GM19468 (cell line): ENCODE results near the gene CEP19.

ENCODE experiments used
- ATAC-seq: cut with Tn5 transposase; IDR thresholded peaks from one replicate; pipeline ENCODE4 v1.9.1; 2021; ENCODE audit warnings: mild to moderate bottlenecking, moderate library complexity, moderate number of reproducible peaks; ENCODE audit not compliant: unreplicated experiment; ENCODE audit errors: extremely low read depth

The CEP19 gene

DNA sequence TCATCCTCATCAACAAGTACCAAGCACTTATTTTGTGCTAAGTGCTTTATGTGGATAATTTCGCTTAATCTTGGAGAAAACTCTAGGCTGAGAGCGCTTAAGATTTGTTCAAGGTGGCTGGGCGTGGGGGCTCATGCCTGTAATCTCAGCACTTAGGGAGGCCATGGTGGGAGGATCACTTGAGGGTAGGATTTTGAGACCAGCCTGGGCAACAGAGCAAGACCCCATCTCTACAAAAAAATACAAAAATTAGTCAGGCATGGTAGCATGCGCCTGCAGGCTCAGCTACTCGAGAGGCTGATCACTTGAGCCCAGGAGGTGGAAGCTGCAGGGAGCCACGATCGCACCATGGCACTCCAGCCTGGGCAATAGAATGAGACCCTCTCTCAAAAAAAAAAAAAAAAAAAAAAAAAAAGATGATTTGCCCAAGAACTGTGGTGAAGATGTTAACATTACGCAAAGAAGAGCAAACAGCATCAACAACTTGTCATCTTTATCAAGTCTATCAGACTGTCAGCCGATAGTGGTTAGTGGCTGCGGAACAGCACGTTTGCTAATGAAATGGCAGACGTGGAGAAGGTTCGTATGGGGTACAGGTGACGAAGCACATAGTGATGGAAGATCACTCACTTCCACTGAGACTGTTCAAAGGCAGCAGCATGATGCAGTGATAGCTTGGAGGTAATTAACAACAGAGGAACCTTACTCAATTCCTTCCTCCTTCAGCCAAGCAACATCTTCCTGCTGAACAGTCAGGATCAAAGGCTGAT is 44.8 kb downstream of the CEP19 start:
- no peak for ATAC-seq

DNA sequence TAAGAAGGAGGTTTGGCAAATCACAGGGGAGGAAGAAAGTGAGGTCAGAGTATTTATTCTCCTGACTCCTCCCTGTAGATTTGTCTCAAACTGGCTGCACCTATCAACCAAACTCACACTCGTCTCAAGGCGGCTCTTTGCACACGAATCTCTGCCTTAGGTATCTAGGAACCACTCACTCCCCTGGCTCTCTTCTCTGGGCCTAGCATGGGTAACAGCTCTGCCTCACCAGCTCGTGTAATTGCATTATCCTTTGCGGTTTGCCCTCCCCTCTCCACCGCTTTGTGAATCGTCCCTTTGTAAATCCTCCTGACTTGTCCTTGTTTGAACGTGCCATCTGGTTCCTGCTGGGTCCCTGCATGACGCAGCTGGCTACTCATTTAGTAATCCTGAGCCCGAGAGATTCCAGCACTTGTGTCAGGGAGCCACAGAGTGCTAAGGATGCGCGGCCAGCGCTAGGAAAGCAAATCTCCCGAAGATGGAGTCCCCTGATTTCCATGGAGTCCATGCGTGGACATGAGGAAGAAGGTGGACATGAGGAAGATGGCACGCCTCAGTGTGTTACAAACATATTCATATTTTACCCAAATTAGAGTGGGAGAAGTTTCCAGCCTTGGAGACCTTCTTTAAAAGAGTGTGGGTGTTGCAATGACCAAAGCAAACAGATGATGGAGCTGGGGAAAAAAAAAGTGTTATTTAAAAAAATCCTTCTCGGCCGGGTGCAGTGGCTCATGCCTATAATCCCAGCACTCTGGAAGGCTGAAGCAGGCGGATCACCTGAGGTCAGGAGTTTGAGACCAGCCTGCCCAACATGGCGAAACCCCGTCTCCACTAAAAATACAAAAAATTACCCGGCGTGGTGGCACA is 45.8 kb downstream of the CEP19 start:
- ATAC-seq = no peak

DNA sequence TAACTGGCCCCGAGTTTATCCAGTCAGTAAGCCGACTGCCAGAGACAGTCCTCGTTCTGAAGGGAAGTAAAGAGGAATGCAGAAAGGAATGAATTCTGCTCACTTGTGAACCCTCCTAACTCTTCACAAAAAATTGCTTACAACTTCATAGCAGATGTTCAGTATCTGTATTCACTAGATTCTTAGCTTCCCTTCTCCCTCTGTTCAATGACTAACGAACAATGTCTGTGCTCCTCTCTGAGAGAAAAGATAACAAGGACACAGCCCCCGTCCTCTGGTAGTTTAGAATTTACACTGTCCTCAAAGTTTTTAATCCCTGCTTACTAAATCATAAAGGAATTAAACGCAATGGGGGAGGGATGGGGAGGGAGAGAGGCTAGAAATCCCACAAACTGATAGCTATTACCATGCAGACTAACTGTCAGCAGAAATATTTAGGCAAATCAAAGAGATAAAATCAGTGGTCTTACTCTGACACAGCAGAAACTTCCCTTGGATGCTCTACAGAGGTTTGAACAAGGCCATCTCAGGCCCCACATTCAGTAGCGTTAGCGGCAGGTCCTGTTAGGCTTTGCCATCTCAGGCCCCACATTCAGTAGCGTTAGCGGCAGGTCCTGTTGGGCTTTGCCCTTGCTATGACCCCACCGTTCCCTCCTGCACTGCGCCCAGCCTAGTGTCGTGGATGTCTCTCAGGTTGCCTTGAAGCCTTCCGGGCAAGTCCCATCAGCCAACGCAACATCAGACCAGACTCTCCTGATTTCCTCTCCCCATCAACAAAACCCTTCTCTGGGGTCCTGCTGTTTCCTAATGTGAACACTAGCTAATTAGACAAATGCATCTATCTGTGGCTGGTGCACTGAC is 49.1 kb downstream of the CEP19 start:
- no peak for ATAC-seq

DNA sequence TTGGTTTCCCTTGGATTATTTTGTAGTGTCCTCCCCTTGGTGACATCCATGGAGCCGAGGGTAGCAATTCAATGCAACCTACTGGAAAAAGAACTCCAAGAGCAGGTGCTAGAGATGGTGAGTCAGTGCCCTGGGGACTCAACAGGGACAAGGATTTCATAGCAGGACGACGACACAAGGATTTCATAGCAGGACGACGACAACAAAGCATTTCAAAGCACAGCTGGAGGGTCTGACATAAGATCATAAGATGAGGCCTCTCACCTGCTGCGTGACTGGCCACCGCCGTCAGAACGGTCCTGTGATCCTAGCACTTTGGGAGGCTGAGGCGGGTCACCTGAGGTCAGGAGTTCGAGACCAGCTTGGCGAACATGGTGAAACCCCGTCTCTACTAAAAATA is 50.0 kb downstream of the CEP19 start:
- no peak for ATAC-seq

DNA sequence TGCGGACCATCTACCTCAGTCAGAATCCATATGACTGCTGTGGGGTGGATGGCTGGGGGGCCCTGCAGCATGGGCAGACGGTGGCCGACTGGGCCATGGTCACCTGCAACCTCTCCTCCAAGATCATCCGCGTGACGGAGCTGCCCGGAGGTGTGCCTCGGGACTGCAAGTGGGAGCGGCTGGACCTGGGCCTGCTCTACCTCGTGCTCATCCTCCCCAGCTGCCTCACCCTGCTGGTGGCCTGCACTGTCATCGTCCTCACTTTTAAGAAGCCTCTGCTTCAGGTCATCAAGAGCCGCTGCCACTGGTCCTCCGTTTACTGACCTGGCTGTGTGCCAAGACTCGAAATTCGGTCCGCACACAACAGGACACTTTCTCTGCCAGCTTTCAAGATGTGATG is 50.6 kb downstream of the CEP19 start:
- ATAC-seq = no peak

DNA sequence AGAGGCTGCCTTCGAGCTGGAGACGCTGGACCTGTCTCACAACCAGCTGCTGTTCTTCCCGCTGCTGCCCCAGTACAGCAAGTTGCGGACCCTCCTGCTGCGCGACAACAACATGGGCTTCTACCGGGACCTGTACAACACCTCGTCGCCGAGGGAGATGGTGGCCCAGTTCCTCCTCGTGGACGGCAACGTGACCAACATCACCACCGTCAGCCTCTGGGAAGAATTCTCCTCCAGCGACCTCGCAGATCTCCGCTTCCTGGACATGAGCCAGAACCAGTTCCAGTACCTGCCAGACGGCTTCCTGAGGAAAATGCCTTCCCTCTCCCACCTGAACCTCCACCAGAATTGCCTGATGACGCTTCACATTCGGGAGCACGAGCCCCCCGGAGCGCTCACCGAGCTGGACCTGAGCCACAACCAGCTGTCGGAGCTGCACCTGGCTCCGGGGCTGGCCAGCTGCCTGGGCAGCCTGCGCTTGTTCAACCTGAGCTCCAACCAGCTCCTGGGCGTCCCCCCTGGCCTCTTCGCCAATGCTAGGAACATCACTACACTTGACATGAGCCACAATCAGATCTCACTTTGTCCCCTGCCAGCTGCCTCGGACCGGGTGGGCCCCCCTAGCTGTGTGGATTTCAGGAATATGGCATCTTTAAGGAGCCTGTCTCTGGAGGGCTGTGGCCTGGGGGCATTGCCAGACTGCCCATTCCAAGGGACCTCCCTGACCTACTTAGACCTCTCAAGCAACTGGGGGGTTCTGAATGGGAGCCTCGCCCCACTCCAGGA is 51.5 kb downstream of the CEP19 start:
- no peak for ATAC-seq

DNA sequence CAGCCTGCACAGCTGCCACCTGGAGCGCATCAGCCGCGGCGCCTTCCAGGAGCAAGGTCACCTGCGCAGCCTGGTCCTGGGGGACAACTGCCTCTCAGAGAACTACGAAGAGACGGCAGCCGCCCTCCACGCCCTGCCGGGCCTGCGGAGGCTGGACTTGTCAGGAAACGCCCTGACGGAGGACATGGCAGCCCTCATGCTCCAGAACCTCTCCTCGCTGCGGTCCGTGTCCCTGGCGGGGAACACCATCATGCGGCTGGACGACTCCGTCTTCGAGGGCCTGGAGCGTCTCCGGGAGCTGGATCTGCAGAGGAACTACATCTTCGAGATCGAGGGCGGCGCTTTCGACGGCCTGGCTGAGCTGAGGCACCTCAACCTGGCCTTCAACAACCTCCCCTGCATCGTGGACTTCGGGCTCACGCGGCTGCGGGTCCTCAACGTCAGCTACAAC is 52.1 kb downstream of the CEP19 start:
- ATAC-seq = no peak
